Activated T-cell treated with anti-CD3 and anti-CD28 coated beads, Interleukin-2, amount 50 U/mL, for 24 hours (primary cell): ENCODE data around the gene BRSK2.
"Not testable (repeated sequence)": the region's sequence is repeated elsewhere in the genome, so short reads cannot be mapped to it uniquely, and the experiment has no call there.

Experiments used
- DNase-seq: peaks from one replicate; pipeline ENCODE4 v3.0.0-alpha.2; 2020
- H3K27ac Mint-ChIP-seq: 2 replicates; pipeline ENCODE4 v1.8.0; 2020; ENCODE audit warnings: mild to moderate bottlenecking, mixed read lengths
- H3K27me3 Mint-ChIP-seq: 2 replicates; pipeline ENCODE4 v1.8.0; 2020; ENCODE audit warnings: mixed read lengths
- H3K36me3 Mint-ChIP-seq: 2 replicates; pipeline ENCODE4 v1.8.0; 2020; ENCODE audit warnings: low read depth, mixed read lengths
- H3K4me1 Mint-ChIP-seq: 2 replicates; pipeline ENCODE4 v1.8.0; 2020; ENCODE audit warnings: low read depth, mixed read lengths
- H3K4me3 Mint-ChIP-seq: 2 replicates; pipeline ENCODE4 v1.8.0; 2020; ENCODE audit warnings: mild to moderate bottlenecking, moderate library complexity, mixed read lengths
- H3K9me3 Mint-ChIP-seq: 2 replicates; pipeline ENCODE4 v1.8.0; 2020; ENCODE audit warnings: mixed read lengths

Gene BRSK2

GRCh38 chr11:1389932-1390568, at the start of gene BRSK2:
TSS of gene BRSK2 (plus strand) at chr11:1389934. CDS start at chr11:1390285, 351 bp downstream.
- no peaks in the 10 kb centered on the region for H3K36me3 Mint-ChIP-seq
- peaks cover 7% of the 10 kb centered on the region for H3K4me1 Mint-ChIP-seq
- no peak for DNase-seq
- H3K9me3 Mint-ChIP-seq, result no peaks in the 10 kb centered on the region
- no peak within 1 kb of the TSS for H3K27ac Mint-ChIP-seq
- H3K4me3 Mint-ChIP-seq, result peak within 1 kb of the TSS; percentile 43
- peaks cover 27% of the 10 kb centered on the region for H3K27me3 Mint-ChIP-seq

GRCh38 chr11:1340111-1340510, 49.6 kb upstream of the BRSK2 start:
- Mint-ChIP-seq H3K4me3 (no peak overlapping the region), H3K27ac (no peak overlapping the region), H3K27me3 (peaks cover 9% of the 10 kb centered on the region), H3K36me3 (peaks cover 4% of the 10 kb centered on the region), H3K9me3 (peaks cover 3% of the 10 kb centered on the region), H3K4me1 (peaks cover 14% of the 10 kb centered on the region)
- DNase-seq, result no peak

GRCh38 chr11:1341226-1341625, 48.5 kb upstream of the BRSK2 start:
- not testable (repeated sequence) for H3K4me3 Mint-ChIP-seq, DNase-seq, H3K36me3 Mint-ChIP-seq, H3K27me3 Mint-ChIP-seq, H3K27ac Mint-ChIP-seq, H3K9me3 Mint-ChIP-seq, H3K4me1 Mint-ChIP-seq

GRCh38 chr11:1341928-1342524, 47.7 kb upstream of the BRSK2 start:
- H3K9me3 Mint-ChIP-seq, result peaks cover 3% of the 10 kb centered on the region
- H3K36me3 Mint-ChIP-seq, result no peaks in the 10 kb centered on the region
- peaks cover 9% of the 10 kb centered on the region for H3K27me3 Mint-ChIP-seq
- no peak for DNase-seq
- peaks cover 7% of the 10 kb centered on the region for H3K4me1 Mint-ChIP-seq
- H3K27ac Mint-ChIP-seq, result no peak overlapping the region
- H3K4me3 Mint-ChIP-seq, result no peak overlapping the region

GRCh38 chr11:1342946-1343345, 46.8 kb upstream of the BRSK2 start:
- peaks cover 4% of the 10 kb centered on the region for H3K4me1 Mint-ChIP-seq
- no peak overlapping the region for H3K27ac Mint-ChIP-seq
- H3K9me3 Mint-ChIP-seq, result peaks cover under 1% of the 10 kb centered on the region
- no peak overlapping the region for H3K4me3 Mint-ChIP-seq
- H3K36me3 Mint-ChIP-seq, result no peaks in the 10 kb centered on the region
- no peak for DNase-seq
- peaks cover 5% of the 10 kb centered on the region for H3K27me3 Mint-ChIP-seq

- Mint-ChIP-seq H3K27me3 (peaks cover under 1% of the 10 kb centered on the region), H3K9me3 (no peaks in the 10 kb centered on the region), H3K4me3 (no peak overlapping the region), H3K4me1 (peaks cover 4% of the 10 kb centered on the region), H3K36me3 (no peaks in the 10 kb centered on the region), H3K27ac (no peak overlapping the region)
- no peak for DNase-seq
Observed at GRCh38 chr11:1343391-1344055, 46.2 kb upstream of the BRSK2 start.

GRCh38 chr11:1344056-1344635, 45.6 kb upstream of the BRSK2 start:
- Mint-ChIP-seq H3K4me1 (peaks cover 4% of the 10 kb centered on the region), H3K4me3 (no peak overlapping the region), H3K36me3 (no peaks in the 10 kb centered on the region), H3K27me3 (no peaks in the 10 kb centered on the region), H3K27ac (no peak overlapping the region), H3K9me3 (no peaks in the 10 kb centered on the region)
- no peak for DNase-seq

GRCh38 chr11:1345737-1346513, 43.8 kb upstream of the BRSK2 start:
- no peak overlapping the region for H3K27ac Mint-ChIP-seq
- no peak for DNase-seq
- no peaks in the 10 kb centered on the region for H3K27me3 Mint-ChIP-seq

GRCh38 chr11:1346669-1347390, 42.9 kb upstream of the BRSK2 start:
- Mint-ChIP-seq H3K27me3 (no peaks in the 10 kb centered on the region), H3K9me3 (no peaks in the 10 kb centered on the region), H3K36me3 (no peaks in the 10 kb centered on the region), H3K27ac (no peak overlapping the region), H3K4me3 (no peak overlapping the region), H3K4me1 (peaks cover 4% of the 10 kb centered on the region)
- DNase-seq, result no peak

More at GRCh38 chr11:1345737-1346513, 43.8 kb upstream of the BRSK2 start:
- Mint-ChIP-seq H3K4me1 (peaks cover 4% of the 10 kb centered on the region), H3K36me3 (no peaks in the 10 kb centered on the region), H3K4me3 (no peak overlapping the region), H3K9me3 (no peaks in the 10 kb centered on the region)

- H3K4me3 Mint-ChIP-seq, DNase-seq, H3K4me1 Mint-ChIP-seq, H3K27me3 Mint-ChIP-seq, H3K27ac Mint-ChIP-seq, H3K36me3 Mint-ChIP-seq, H3K9me3 Mint-ChIP-seq: not testable (repeated sequence)
Observed at GRCh38 chr11:1347411-1347999, 42.2 kb upstream of the BRSK2 start.

GRCh38 chr11:1348146-1348795, 41.5 kb upstream of the BRSK2 start:
- Mint-ChIP-seq H3K4me3 (no peak overlapping the region), H3K9me3 (no peaks in the 10 kb centered on the region), H3K27ac (no peak overlapping the region), H3K27me3 (no peaks in the 10 kb centered on the region), H3K36me3 (no peaks in the 10 kb centered on the region), H3K4me1 (peaks cover 4% of the 10 kb centered on the region)
- no peak for DNase-seq

- Mint-ChIP-seq H3K27ac (no peak overlapping the region), H3K4me3 (no peak overlapping the region), H3K9me3 (no peaks in the 10 kb centered on the region), H3K4me1 (peaks cover 4% of the 10 kb centered on the region), H3K36me3 (no peaks in the 10 kb centered on the region), H3K27me3 (no peaks in the 10 kb centered on the region)
- no peak for DNase-seq
Observed at GRCh38 chr11:1348796-1349326, 40.9 kb upstream of the BRSK2 start.
